HEK293 (cell line): ENCODE results near the gene ARID3A.
A peak's percentile ranks its signal among the peaks of the same experiment; 100 is the strongest.

Experiments
- CTCF ChIA-PET: fragments of 350-600 bp; formaldehyde crosslinking; extraction: SDS; loops from one replicate; lab custom pipeline; 2021; ENCODE audit warnings: antibody characterized with exemption; lab: Yijun Ruan, JAX
- POLR2A ChIA-PET: fragments of 300-600 bp; formaldehyde crosslinking; extraction: SDS; loops from one replicate; lab custom pipeline; 2020; ENCODE audit warnings: antibody characterized with exemption, inconsistent platforms; lab: Yijun Ruan, JAX
- H3K27ac ChIP-seq: fragments of 200-500 bp; sonication (Bioruptor generic); 2 replicates; pipeline ENCODE4 v1.5.1; 2014; ENCODE audit warnings: low read depth, low read length, control low read depth, inconsistent platforms; ENCODE audit errors: extremely low read depth
- H3K36me3 ChIP-seq, 2 experiments: fragments of 200-500 bp in 1 of 2; sonication (Bioruptor generic) in 1 of 2; 1 replicate in 1 of 2; 2 replicates in 1 of 2; pipeline ENCODE4 v1.5.1; 2014 to 2017; ENCODE audit warnings: inconsistent platforms in 2 of 2, low read length in 2 of 2; ENCODE audit not compliant: control insufficient read depth in 2 of 2, insufficient read depth in 1 of 2
- H3K4me1 ChIP-seq: fragments of 200-500 bp; sonication (Bioruptor generic); 2 replicates; pipeline ENCODE4 v1.5.1; 2014; ENCODE audit warnings: mild to moderate bottlenecking, low read length, inconsistent platforms; ENCODE audit not compliant: control insufficient read depth, insufficient read depth
- H3K4me3 ChIP-seq: 2 replicates; pipeline ENCODE4 v1.5.1; 2011; ENCODE audit warnings: low read depth, mild to moderate bottlenecking, control low read depth, low read length, moderate library complexity
- H3K9me3 ChIP-seq: fragments of 200-500 bp; sonication (Bioruptor generic); 2 replicates; pipeline ENCODE4 v1.5.1; 2014; ENCODE audit warnings: low read depth, low read length, inconsistent platforms; ENCODE audit not compliant: control insufficient read depth, insufficient read depth
- BCL11B ChIP-seq: fragments of 450-650 bp; formaldehyde crosslinking; IDR thresholded peaks from 2 replicates; pipeline ENCODE4 v1.5.1; 2016; ENCODE audit warnings: low read depth, missing biosample characterization, missing genetic modification characterization
- EGR2 ChIP-seq: fragments of 450-650 bp; formaldehyde crosslinking; IDR thresholded peaks from 2 replicates; pipeline ENCODE4 v1.5.1; 2016; ENCODE audit warnings: low read depth, missing biosample characterization, missing genetic modification characterization
- GLIS1 ChIP-seq: fragments of 450-650 bp; formaldehyde crosslinking; IDR thresholded peaks from 2 replicates; pipeline ENCODE4 v1.5.1; 2016; ENCODE audit warnings: missing biosample characterization, missing genetic modification characterization
- GLIS2 ChIP-seq: fragments of 450-650 bp; formaldehyde crosslinking; IDR thresholded peaks from 2 replicates; pipeline ENCODE4 v1.5.1; 2016; ENCODE audit warnings: missing biosample characterization, missing genetic modification characterization
- HOXC10 ChIP-seq: sonication (generic); formaldehyde crosslinking; IDR thresholded peaks from 2 replicates; pipeline ENCODE4 v1.8.1; 2023; ENCODE audit warnings: mild to moderate bottlenecking, missing genetic modification reagents
- KLF1 ChIP-seq: fragments of 450-650 bp; formaldehyde crosslinking; IDR thresholded peaks from 2 replicates; pipeline ENCODE4 v1.5.1; 2016; ENCODE audit warnings: missing biosample characterization, missing genetic modification characterization
- PRDM10 ChIP-seq: fragments of 450-650 bp; formaldehyde crosslinking; IDR thresholded peaks from 2 replicates; pipeline ENCODE4 v1.5.1; 2016; ENCODE audit warnings: missing biosample characterization, missing genetic modification characterization
- ZBTB17 ChIP-seq: fragments of 450-650 bp; formaldehyde crosslinking; IDR thresholded peaks from 2 replicates; pipeline ENCODE4 v1.5.1; 2016; ENCODE audit warnings: missing biosample characterization, missing genetic modification characterization
- ZBTB48 ChIP-seq: fragments of 450-650 bp; formaldehyde crosslinking; IDR thresholded peaks from 2 replicates; pipeline ENCODE4 v1.5.1; 2016; ENCODE audit warnings: missing biosample characterization, missing genetic modification characterization
- ZFP3 ChIP-seq: fragments of 450-650 bp; formaldehyde crosslinking; IDR thresholded peaks from 2 replicates; pipeline ENCODE4 v1.5.1; 2016; ENCODE audit warnings: low read depth, missing biosample characterization, missing genetic modification characterization
- ZIC2 ChIP-seq: fragments of 450-650 bp; formaldehyde crosslinking; IDR thresholded peaks from 2 replicates; pipeline ENCODE4 v1.5.1; 2016; ENCODE audit warnings: missing biosample characterization, missing genetic modification characterization
- ZNF174 ChIP-seq: fragments of 450-650 bp; formaldehyde crosslinking; IDR thresholded peaks from 2 replicates; pipeline ENCODE4 v1.5.0; 2017; ENCODE audit warnings: missing biosample characterization, mild to moderate bottlenecking, missing genetic modification characterization
- ZNF341 ChIP-seq: fragments of 450-650 bp; formaldehyde crosslinking; IDR thresholded peaks from 2 replicates; pipeline ENCODE4; 2016; ENCODE audit warnings: low read depth, missing biosample characterization, missing genetic modification characterization
- ZNF426 ChIP-seq: fragments of 450-650 bp; formaldehyde crosslinking; IDR thresholded peaks from 2 replicates; pipeline ENCODE4 v1.5.1; 2017; ENCODE audit warnings: missing biosample characterization, missing genetic modification characterization, mild to moderate bottlenecking, inconsistent platforms, moderate library complexity
- ZNF600 ChIP-seq: fragments of 450-650 bp; formaldehyde crosslinking; IDR thresholded peaks from 2 replicates; pipeline ENCODE4 v1.5.1; 2016; ENCODE audit warnings: missing biosample characterization, missing genetic modification characterization
- ZNF624 ChIP-seq: fragments of 450-650 bp; formaldehyde crosslinking; IDR thresholded peaks from 2 replicates; pipeline ENCODE4 v1.5.1; 2017; ENCODE audit warnings: missing biosample characterization, missing genetic modification characterization
- ZNF658 ChIP-seq: fragments of 450-650 bp; formaldehyde crosslinking; IDR thresholded peaks from 2 replicates; pipeline ENCODE4; 2016; ENCODE audit warnings: missing biosample characterization, missing genetic modification characterization
- ZNF692 ChIP-seq: fragments of 450-650 bp; formaldehyde crosslinking; IDR thresholded peaks from 2 replicates; pipeline ENCODE4 v1.5.1; 2016; ENCODE audit warnings: missing biosample characterization, missing genetic modification characterization
- ZNF837 ChIP-seq: fragments of 450-650 bp; formaldehyde crosslinking; IDR thresholded peaks from 2 replicates; pipeline ENCODE4 v1.5.1; 2016; ENCODE audit warnings: missing biosample characterization, missing genetic modification characterization
- TF ChIP-seq, protein P1 (sequence below): fragments of 450-650 bp; formaldehyde crosslinking; IDR thresholded peaks from 2 replicates; pipeline ENCODE4 v1.5.1; 2016; ENCODE audit warnings: missing biosample characterization, missing genetic modification characterization
- TF ChIP-seq, protein P2 (sequence below): fragments of 450-650 bp; formaldehyde crosslinking; IDR thresholded peaks from 2 replicates; pipeline ENCODE4 v1.5.1; 2016; ENCODE audit warnings: missing biosample characterization, missing genetic modification characterization
- TF ChIP-seq, protein P3 (sequence below): fragments of 450-650 bp; formaldehyde crosslinking; IDR thresholded peaks from 2 replicates; pipeline ENCODE4 v1.5.0; 2017; ENCODE audit warnings: missing biosample characterization, missing genetic modification characterization, borderline replicate concordance

Gene ARID3A

GRCh38 chr19:994516-994915, 68.7 kb downstream of the ARID3A start:
- POLR2A ChIA-PET, result no interaction called here
- no peaks in the 10 kb centered on the region for H3K9me3 ChIP-seq
- CTCF ChIA-PET, result no interaction called here

DNA sequence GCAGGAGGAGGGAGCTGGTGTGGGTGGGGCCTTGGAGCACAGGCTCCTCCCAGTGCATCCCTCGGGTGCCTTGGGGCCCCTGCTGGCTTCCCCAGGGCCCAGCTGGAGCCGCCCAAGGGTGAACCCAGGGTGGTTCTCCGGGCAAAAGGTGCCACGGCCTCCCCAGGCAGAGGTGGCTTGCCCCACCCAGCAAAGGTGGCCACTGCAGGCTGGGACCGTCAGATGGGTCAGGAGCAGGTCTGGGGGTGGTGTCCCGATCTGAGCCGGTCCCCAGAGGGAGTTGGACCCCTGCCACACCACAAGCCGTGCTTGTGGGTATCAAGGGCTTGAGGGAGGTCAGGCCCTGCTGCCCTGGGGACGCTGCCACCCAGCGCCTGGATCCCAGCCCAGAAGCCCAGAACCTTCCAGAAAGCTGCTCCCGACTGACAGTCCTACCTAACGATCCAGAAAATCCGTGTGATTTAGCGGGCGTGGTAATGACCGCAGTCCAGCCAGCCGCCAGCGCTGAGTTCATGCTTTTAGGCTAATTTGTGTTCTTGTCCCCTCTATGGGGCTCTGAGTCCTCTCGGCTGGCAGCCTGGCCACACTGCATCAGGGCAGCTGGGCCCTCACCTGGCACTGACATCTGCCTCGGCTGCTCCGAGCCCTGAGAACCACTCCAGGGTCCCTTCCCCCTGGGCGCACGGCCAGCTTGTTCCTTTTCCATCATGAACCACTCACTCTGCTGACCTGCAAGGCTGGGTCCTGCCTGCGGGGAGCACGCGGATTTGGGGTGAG, 69.4 kb downstream of the ARID3A start:
- no peak overlapping the region for H3K4me3 ChIP-seq
- H3K27ac ChIP-seq, result no peak overlapping the region
- H3K4me1 ChIP-seq, result peaks cover 7% of the 10 kb centered on the region
- ChIA-PET POLR2A (interaction anchor here (1.3 to 3.1 kb wide), 2 partner anchors 10 to 31 kb away, joined by 3 to 15 read pairs; partner anchors contain the start of gene WDR18), CTCF (interaction anchor here (0.6 to 1.3 kb wide), 4 partner anchors 11 to 105 kb away, joined by 3 to 6 read pairs (median 4); partner anchors contain the start of gene WDR18)
- H3K9me3 ChIP-seq, result no peaks in the 10 kb centered on the region
- peaks cover 0 to 36% of the 10 kb centered on the region in 2 experiments; a peak in 1 of 3 replicates for H3K36me3 ChIP-seq
- TF ChIP-seq, protein P1, sequence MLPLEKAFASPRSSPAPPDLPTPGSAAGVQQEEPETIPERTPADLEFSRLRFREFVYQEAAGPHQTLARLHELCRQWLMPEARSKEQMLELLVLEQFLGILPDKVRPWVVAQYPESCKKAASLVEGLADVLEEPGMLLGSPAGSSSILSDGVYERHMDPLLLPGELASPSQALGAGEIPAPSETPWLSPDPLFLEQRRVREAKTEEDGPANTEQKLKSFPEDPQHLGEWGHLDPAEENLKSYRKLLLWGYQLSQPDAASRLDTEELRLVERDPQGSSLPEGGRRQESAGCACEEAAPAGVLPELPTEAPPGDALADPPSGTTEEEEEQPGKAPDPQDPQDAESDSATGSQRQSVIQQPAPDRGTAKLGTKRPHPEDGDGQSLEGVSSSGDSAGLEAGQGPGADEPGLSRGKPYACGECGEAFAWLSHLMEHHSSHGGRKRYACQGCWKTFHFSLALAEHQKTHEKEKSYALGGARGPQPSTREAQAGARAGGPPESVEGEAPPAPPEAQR (tag by site-specific recombination), result no peak
- TF ChIP-seq ZBTB17 (tag by site-specific recombination) (peak; percentile 67), ZIC2 (peak; percentile 72), PRDM10 (tag by site-specific recombination) (0 out of 2 replicates have a peak, but pooled peaks have one; percentile 10), KLF1 (peak; percentile 53; the same call in 1 of the 2 replicates), ZBTB48 (peak; percentile 57), ZNF658 (tag by site-specific recombination) (no peak), BCL11B (no peak), ZNF600 (tag by site-specific recombination) (0 out of 2 replicates have a peak, but pooled peaks have one; percentile 13), GLIS1 (tag by site-specific recombination) (peak; percentile 94), GLIS2 (peak; percentile 60), ZFP3 (tag by site-specific recombination) (no peak), ZNF341 (peak; percentile 24; the same call in 1 of the 2 replicates)
- TF ChIP-seq, protein P2, sequence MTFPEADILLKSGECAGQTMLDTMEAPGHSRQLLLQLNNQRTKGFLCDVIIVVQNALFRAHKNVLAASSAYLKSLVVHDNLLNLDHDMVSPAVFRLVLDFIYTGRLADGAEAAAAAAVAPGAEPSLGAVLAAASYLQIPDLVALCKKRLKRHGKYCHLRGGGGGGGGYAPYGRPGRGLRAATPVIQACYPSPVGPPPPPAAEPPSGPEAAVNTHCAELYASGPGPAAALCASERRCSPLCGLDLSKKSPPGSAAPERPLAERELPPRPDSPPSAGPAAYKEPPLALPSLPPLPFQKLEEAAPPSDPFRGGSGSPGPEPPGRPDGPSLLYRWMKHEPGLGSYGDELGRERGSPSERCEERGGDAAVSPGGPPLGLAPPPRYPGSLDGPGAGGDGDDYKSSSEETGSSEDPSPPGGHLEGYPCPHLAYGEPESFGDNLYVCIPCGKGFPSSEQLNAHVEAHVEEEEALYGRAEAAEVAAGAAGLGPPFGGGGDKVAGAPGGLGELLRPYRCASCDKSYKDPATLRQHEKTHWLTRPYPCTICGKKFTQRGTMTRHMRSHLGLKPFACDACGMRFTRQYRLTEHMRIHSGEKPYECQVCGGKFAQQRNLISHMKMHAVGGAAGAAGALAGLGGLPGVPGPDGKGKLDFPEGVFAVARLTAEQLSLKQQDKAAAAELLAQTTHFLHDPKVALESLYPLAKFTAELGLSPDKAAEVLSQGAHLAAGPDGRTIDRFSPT (tag by site-specific recombination), result peak; percentile 81; the same call in 1 of the 2 replicates

More at GRCh38 chr19:994516-994915, 68.7 kb downstream of the ARID3A start:
- H3K4me3 ChIP-seq, result no peak overlapping the region
- H3K27ac ChIP-seq, result no peak overlapping the region
- peaks cover 0 to 44% of the 10 kb centered on the region in 2 experiments; a peak in 1 of 3 replicates for H3K36me3 ChIP-seq
- H3K4me1 ChIP-seq, result peaks cover 7% of the 10 kb centered on the region
- TF ChIP-seq ZNF426 (no peak), HOXC10 (CRISPR knock-in tag) (no peak), ZNF174 (tag by site-specific recombination) (no peak), ZFP3 (tag by site-specific recombination) (no peak), ZNF692 (tag by site-specific recombination) (no peak), EGR2 (tag by site-specific recombination) (0 out of 2 replicates have a peak, but pooled peaks have one; percentile 11), ZNF837 (no peak), ZNF624 (no peak)
- TF ChIP-seq, protein P3, sequence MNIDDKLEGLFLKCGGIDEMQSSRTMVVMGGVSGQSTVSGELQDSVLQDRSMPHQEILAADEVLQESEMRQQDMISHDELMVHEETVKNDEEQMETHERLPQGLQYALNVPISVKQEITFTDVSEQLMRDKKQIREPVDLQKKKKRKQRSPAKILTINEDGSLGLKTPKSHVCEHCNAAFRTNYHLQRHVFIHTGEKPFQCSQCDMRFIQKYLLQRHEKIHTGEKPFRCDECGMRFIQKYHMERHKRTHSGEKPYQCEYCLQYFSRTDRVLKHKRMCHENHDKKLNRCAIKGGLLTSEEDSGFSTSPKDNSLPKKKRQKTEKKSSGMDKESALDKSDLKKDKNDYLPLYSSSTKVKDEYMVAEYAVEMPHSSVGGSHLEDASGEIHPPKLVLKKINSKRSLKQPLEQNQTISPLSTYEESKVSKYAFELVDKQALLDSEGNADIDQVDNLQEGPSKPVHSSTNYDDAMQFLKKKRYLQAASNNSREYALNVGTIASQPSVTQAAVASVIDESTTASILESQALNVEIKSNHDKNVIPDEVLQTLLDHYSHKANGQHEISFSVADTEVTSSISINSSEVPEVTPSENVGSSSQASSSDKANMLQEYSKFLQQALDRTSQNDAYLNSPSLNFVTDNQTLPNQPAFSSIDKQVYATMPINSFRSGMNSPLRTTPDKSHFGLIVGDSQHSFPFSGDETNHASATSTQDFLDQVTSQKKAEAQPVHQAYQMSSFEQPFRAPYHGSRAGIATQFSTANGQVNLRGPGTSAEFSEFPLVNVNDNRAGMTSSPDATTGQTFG (tag by site-specific recombination), result no peak
